Stimulated activated CD8-positive, alpha-beta memory T cell treated with anti-CD3 and anti-CD28 coated beads, Interleukin-7, amount 100 ng/mL, for 1 hour (primary cell): ENCODE measurements around the gene BCL2.
"Not testable (repeated sequence)": the region's sequence is repeated elsewhere in the genome, so short reads cannot be mapped to it uniquely, and the experiment has no call there.

ENCODE experiments used
- DNase-seq, 2 donors: peaks; one replicate each; pipeline ENCODE4 v3.0.0-alpha.2; 2020; ENCODE audit warnings: low read depth in 2 of 2

Gene BCL2

GRCh38 chr18:63258749-63259566 is 60.6 kb downstream of the BCL2 start:
- no peak for DNase-seq

GRCh38 chr18:63257453-63257852 is 62.1 kb downstream of the BCL2 start:
- no peak for DNase-seq

- DNase-seq, result no peak
These were observed 64.1 kb downstream of the BCL2 start for GRCh38 chr18:63255435-63255834.

DNA sequence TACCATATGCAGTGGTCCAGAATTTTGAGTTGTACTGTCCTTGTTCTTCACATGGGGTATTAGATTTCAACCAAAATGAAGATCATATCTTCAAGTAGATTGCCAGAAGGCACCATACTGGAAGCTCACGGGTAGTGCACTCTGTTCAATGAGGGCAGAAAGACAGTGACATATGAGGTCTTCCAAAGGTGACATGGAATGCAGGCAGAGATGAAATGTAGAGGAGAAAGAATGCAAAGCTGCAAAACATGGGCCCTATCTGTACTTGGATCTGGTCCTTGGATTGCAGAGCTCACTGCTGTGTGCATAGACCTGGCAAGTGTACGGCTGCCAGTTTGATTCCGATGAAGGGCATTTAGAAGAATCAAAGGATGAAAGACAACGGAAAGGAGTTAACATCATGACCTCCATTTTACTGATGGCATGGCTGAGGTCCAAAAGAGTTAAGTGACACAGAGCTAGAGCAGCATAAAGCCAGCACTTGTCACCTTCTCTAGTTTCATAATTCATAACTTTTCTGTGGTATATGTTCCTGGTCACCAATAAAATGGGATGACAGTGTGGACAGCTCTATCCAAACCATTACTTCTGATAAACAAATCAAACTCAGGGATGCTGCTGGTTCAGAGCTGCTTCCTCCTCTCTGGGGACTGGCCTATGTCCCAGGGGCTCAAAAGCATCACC is 64.7 kb downstream of the BCL2 start:
- no peak for DNase-seq

GRCh38 chr18:63253428-63254372 is 65.9 kb downstream of the BCL2 start:
- no peak for DNase-seq

DNA sequence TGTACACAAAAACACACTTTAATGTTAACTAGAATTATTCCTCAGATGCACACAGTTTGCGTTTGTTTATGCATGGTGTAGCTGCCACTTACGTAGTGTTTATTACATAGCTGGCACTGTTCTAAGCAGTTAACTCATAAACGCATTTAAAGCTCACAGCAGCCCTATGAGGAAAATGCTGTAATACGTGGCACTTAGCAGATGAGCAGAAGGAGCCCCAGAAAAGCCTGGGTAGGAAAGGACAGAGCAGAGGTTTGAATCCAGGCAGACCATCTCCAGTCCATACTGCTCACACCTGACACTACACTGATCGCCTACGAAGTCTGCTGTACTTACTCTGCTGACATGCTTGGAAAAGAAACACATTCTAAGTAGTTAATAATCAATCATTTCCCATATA is 66.6 kb downstream of the BCL2 start:
- DNase-seq, result no peak

GRCh38 chr18:63249771-63250170 is 69.8 kb downstream of the BCL2 start:
- no peak for DNase-seq

DNA sequence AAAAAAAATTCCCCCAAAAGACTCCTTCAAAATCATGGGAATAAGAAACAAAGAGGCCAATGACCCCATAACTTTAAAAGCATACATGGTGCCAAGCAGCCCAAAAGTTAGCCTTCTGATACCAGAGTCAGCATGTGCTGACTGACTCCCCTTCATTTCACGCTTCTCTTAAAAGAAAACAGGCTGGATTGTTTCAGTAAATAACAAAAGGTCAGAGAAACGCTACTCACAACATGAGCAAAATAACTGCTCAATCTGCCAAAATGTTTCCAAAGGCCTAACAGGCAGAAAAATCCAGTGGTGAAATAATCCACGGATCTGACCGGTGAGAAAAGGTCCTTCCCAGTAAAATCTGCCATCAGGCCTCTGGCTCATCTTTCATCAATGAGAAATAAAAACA is 71.6 kb downstream of the BCL2 start:
- DNase-seq, result no peak

- no peak for DNase-seq
These were observed 72.1 kb downstream of the BCL2 start for GRCh38 chr18:63247506-63247905.

- no peak for DNase-seq
These were observed 74.0 kb downstream of the BCL2 start for GRCh38 chr18:63245600-63245999.

DNA sequence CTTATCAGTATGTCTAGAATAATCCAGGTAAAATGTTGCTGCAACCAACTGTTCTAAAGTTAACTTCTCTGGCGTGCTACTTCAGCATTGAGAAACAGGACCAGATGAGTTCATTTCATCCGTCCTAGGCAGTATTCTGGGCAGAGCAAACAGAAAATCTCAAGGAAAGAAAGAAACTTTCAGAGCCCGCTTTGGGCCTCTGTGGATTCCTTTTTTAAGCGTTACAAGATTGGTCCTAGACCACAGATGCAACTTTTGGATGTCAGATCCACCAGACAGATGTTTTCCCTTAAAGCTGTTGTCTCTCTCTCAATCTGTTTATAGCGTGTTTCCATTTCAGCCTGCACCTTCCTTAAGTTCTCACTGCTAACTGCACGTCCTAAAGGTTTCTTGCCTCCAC is 75.0 kb downstream of the BCL2 start:
- no peak for DNase-seq

- DNase-seq, result no peak
These were observed 77.8 kb downstream of the BCL2 start for GRCh38 chr18:63241760-63242159.

DNA sequence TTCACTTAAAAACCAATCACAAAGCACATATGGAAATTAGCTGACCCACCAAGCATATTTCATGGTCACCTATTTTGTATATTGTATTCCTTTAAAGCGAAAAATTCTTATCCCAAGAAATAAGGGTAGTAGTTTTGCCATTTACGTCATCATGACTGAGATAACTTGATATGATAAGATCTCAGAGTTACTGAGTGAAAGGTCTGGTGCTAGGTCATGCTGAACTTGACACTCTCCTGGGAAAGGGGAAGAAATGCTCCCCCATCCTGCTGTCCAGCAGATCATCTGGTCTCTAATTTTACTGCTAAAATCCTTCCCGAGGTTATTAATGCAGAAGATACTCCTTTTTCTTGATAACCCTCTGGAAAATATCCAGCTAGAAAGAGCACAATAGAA is 78.3 kb downstream of the BCL2 start:
- no peak for DNase-seq

DNA sequence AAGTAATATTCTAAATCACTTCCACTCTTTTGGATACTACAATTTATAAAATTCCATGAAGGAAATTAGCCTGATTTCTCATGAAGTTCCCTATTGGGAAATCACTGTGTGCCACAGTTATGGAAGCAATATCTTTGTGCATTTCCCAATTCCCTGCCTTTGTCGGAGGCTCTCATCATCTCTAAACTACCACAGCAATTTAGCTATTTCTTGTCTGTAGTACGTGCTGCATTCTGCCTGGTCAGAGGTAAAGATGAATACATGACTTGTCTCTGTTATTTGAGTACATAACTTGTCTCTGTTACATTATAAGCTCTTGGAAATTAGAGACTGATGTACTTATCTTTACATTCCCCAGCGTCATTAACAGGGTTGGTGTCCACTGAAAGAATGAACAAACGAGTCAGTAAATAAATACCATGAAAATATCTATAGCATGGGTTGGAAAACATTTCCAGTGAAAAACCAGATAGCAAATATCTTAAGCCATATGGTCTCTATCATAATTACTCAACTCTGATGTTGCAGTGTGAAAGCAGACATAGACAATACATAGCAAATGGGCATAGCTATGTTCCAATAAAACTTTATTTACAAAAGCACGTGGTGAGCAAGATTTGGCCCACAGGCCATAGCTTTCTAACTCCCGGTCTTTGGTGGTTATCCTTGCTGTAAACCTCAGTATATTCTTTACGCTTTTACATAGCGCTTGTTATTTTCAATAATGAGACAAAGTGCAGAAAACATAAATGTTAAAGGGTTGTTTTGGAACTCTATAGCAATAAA is 78.8 kb downstream of the BCL2 start:
- DNase-seq, result no peak

DNA sequence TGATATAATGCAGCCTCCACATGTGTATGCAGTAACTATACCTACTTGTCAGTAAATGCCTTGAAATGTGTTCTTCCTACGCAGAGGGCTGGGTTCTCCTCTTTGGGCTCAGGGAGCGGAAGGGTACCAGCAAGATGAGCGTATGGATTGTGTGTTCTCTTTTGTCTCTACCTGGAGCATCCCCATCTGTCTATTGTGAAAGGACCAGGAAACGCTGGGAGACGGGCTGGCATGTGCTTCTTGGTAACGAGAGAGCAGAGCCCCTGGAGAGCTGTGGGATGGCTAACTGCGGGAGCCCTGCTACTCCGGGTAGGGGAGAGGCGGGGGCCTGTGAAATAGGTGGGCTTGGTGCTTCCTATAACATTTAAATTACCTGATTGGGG is 80.9 kb downstream of the BCL2 start:
- no peak for DNase-seq

DNA sequence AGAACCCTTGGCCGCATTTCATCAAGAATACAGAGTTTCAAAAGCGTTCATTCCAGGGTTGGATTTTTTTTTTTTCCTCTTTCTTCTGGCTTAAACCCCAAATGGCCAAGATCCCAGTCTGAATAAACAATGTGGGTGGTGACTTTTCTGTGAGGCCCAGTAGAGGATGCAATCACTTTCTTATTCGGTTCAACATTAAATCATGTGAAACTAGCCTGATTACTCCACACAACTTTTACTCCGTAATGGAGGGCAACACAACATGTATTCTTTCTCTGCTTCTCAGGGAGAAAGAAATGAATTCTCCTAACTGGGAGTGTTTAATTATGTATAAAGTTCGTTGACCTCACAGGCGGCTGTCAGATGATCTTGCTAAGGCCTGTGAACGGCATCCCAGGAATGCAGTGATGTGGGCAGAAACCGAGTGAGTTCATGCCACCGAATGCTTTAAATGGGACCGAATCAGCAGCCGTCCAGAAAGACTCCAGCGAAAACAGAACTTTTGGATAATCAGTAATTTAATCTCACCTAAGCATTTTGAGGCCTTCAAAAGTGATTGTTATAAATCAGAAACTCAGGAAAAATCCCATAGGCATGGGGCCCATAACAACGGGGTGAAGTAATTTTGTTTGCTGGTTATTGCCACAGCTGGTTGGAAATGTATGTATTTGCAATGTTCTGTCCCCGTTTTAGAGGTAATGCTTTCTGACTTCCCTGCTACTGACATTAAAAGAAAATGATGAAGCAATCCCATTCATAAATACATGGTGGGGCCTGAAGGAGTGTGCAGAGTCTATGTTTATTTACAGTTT is 81.5 kb downstream of the BCL2 start:
- no peak for DNase-seq

DNA sequence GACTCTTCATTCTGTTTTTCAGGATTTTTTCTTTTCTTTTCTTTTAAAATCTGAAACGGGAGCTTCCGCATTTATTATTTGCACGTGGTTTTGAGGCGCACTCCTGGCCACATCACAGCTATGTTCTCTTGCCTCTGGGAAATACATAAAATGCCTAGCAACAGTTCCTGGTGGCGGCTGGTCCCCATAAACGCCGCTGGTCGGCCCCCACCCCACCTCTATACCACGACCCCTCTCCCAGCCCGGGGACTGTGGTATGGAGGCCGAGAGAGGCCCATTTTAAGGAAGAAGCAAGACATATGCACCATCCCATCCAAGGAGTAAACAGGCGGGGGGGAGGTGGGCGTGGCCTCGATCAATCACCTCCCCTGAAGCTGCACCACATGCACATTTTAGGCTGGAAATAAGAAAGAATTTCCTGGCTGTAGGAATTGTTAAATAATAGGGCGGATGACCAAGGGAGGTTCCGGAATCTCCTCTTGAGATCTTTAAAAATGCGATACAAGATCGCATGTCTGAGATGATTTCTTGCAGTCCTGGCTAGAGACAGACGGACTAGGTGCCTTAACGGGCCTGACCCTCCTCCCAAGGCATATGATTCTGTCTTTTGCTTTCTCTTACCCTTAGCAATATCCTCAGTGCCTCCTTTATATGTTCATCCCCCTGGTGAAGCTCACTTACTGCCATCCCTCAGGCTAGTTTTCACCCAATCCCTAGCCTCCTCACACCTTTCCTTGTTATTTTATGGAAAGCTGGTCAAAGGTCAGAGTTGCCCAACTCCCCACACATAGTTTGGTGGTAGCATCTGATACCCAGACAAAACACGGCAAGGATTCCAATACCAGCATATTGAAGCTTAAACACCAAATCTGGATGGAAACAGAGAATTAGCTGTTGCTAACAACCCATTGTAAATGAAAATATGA is 82.4 kb downstream of the BCL2 start:
- no peak for DNase-seq

- DNase-seq, result no peak
These were observed 83.2 kb downstream of the BCL2 start for GRCh38 chr18:63236406-63236805.

GRCh38 chr18:63235920-63236319 is 83.6 kb downstream of the BCL2 start:
- DNase-seq, result not testable (repeated sequence)

GRCh38 chr18:63234841-63235240 is 84.7 kb downstream of the BCL2 start:
- DNase-seq, result no peak
